SH-SY5Y (cell line): Measurements from ENCODE around the gene NSD2.

Experiments used
- GATA2 ChIP-seq: IDR thresholded peaks from 2 replicates; pipeline ENCODE4 v1.6.1; 2011; ENCODE audit warnings: mild to moderate bottlenecking, low read depth, low read length
- GATA3 ChIP-seq: IDR thresholded peaks from 2 replicates; pipeline ENCODE4 v1.6.1; 2011; ENCODE audit warnings: low read depth, mild to moderate bottlenecking, low read length, moderate library complexity

NSD2 gene

GRCh38 chr4:2009651-2010233 lies 138.5 kb downstream of the NSD2 start:
- TF ChIP-seq GATA2 (no peak), GATA3 (no peak)

- no peak for TF ChIP-seq GATA2
- no peak for TF ChIP-seq GATA3
These were observed 140.4 kb downstream of the NSD2 start for GRCh38 chr4:2011583-2011982.

DNA sequence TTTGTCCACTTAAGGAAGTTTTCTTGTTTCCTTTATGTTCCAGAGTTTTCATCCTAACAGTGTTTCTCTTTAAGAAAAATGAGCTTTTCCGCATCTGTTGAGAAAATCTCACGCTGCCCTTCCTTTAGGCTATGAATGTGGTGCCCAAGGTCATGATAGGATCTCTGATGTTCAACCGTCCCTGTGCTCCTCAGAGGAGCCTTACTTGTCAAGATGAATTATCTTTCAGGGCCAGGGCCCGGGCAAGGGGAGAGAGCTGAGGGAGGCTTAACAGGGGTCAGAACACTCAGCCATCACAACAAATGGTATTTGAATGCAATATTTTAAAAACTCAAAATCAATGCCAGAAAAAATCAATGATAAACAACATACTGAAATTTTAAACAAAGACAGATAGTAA lies 143.8 kb downstream of the NSD2 start:
- no peak for TF ChIP-seq GATA3
- no peak for TF ChIP-seq GATA2

- TF ChIP-seq GATA2 (no peak), GATA3 (no peak)
These were observed 153.5 kb downstream of the NSD2 start for GRCh38 chr4:2024683-2025082.

DNA sequence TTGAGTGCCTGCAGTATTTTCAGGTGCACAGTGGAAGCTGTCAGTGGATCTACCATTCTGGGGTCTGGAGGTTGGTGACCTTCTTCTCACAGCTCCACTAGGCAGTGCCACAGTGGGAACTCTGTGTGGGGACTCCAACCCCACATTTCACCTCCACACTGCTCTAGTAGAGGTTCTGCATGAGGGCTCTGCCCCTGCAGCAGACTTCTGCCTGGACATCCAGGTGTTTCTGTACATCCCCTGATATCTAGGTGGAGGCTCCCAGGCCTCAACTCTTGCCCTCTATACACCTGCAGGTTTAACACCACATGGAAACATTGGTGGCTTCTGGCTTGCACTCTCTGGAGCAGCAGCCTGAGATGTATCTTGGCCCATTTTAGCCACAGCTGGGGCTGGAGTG lies 154.6 kb downstream of the NSD2 start:
- no peak for TF ChIP-seq GATA3
- TF ChIP-seq GATA2 = no peak
